AG04449 (cell line): ENCODE measurements around the gene PIK3C2G.

Experiments
- CTCF ChIA-PET: fragments of 350-600 bp; formaldehyde crosslinking; extraction: SDS; loops from one replicate; lab custom pipeline; 2021; ENCODE audit warnings: antibody characterized with exemption; lab: Yijun Ruan, JAX
- POLR2A ChIA-PET: fragments of 400-600, 350-600 bp; formaldehyde crosslinking; extraction: SDS; loops from one replicate; lab custom pipeline; 2020; ENCODE audit warnings: antibody characterized with exemption, inconsistent platforms; lab: Yijun Ruan, JAX
- DNase-seq: peaks from one replicate; pipeline ENCODE4 v3.0.0-alpha.2; 2010; ENCODE audit warnings: low read depth, low spot score
- H3K4me3 ChIP-seq: 2 replicates; pipeline ENCODE4 v1.5.1; 2011; ENCODE audit warnings: low read depth, mild to moderate bottlenecking, control low read depth, low read length
- CTCF ChIP-seq: IDR thresholded peaks from one replicate; pipeline ENCODE4 v1.5.1; 2011; ENCODE audit warnings: mild to moderate bottlenecking, moderate library complexity, low read length, control low read depth, inconsistent platforms; ENCODE audit not compliant: insufficient read depth; ENCODE audit errors: missing control alignments

PIK3C2G gene

GRCh38 chr12:18264581-18265075, 3.3 kb downstream of the PIK3C2G start:
- no peak for TF ChIP-seq CTCF
- no peak overlapping the region for H3K4me3 ChIP-seq
- POLR2A ChIA-PET, result no interaction called here
- CTCF ChIA-PET, result no interaction called here
- DNase-seq, result no peak

- H3K4me3 ChIP-seq, result no peak overlapping the region
- no peak for TF ChIP-seq CTCF
- POLR2A ChIA-PET, result no interaction called here
- CTCF ChIA-PET, result no interaction called here
- DNase-seq, result no peak
Measured at GRCh38 chr12:18267427-18268099, 6.2 kb downstream of the PIK3C2G start.

- ChIA-PET POLR2A (no interaction called here), CTCF (interaction anchor here (0.9 kb wide), 1 partner anchor 48 kb away, joined by 3 read pairs; no protein-coding TSS in a partner anchor)
- no peak for TF ChIP-seq CTCF
- H3K4me3 ChIP-seq, result no peak overlapping the region
- no peak for DNase-seq
Measured at GRCh38 chr12:18270958-18271460, 9.7 kb downstream of the PIK3C2G start.

GRCh38 chr12:18275981-18276380, 14.7 kb downstream of the PIK3C2G start:
- CTCF ChIA-PET, result interaction anchor here (0.8 to 1.5 kb wide), 7 partner anchors 9 to 137 kb away, joined by 3 to 5 read pairs (median 3); no protein-coding TSS in a partner anchor
- POLR2A ChIA-PET, result no interaction called here
- no peak for DNase-seq
- H3K4me3 ChIP-seq, result no peak overlapping the region
- TF ChIP-seq CTCF, result no peak

GRCh38 chr12:18277196-18277595, 15.9 kb downstream of the PIK3C2G start:
- H3K4me3 ChIP-seq, result no peak overlapping the region
- ChIA-PET POLR2A (no interaction called here), CTCF (interaction anchor here (1.1 to 1.2 kb wide), 2 partner anchors 93 to 138 kb away, joined by 3 read pairs; no protein-coding TSS in a partner anchor)
- no peak for DNase-seq
- TF ChIP-seq CTCF, result no peak

- no peak overlapping the region for H3K4me3 ChIP-seq
- ChIA-PET CTCF (no interaction called here), POLR2A (no interaction called here)
- no peak for TF ChIP-seq CTCF
- no peak for DNase-seq
Measured at GRCh38 chr12:18280728-18281127, 19.4 kb downstream of the PIK3C2G start.
